Left renal pelvis (tissue), 4 donors: ENCODE results near the gene HS6ST2. TPM values are rescaled to one million over a fixed set of nuclear protein-coding genes. Genes with fewer than 3 reads are reported as not detected.

Experiments used
- DNase-seq, 4 donors: peaks; one replicate each; pipeline ENCODE4 v3.0.0-alpha.2; 2013; ENCODE audit warnings: low read depth in 4 of 4, low spot score in 3 of 4
- polyA plus RNA-seq, 4 donors: library from polyadenylated mRNA; unstranded; fragments of 120-200 nt; gene quantifications; one replicate each; pipeline ENCODE4 v1.2.1, GENCODE V29; 2013; ENCODE audit not compliant: insufficient read length in 4 of 4

HS6ST2 gene
- polyA plus RNA-seq, 4 donors: 21.6 to 40.2 (median 27.2) TPM

- DNase-seq: no peak
Measured at GRCh38 chrX:132748909-132749308, 209.5 kb downstream of the HS6ST2 start.

DNA sequence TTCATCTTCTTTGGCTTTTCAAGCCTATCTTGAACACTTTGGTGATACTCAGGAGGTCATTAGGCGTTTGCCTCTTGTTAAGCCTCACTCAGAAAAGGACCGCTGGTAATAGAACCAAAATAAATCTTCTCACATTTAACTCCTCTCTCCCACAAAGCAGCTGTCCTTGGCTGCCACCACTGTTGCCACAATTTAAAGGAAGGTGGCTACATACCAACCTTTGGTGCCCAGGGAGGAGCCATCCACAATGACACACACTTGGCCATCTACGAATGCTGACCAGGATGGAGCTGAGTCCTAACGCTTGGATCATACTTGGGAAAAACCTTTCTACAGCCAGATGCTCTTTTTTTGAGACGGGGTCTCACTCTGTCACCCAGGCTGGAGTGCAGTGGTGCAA lies 210.2 kb downstream of the HS6ST2 start:
- no peak for DNase-seq

GRCh38 chrX:132745593-132745992 lies 212.8 kb downstream of the HS6ST2 start:
- DNase-seq: no peak

DNA sequence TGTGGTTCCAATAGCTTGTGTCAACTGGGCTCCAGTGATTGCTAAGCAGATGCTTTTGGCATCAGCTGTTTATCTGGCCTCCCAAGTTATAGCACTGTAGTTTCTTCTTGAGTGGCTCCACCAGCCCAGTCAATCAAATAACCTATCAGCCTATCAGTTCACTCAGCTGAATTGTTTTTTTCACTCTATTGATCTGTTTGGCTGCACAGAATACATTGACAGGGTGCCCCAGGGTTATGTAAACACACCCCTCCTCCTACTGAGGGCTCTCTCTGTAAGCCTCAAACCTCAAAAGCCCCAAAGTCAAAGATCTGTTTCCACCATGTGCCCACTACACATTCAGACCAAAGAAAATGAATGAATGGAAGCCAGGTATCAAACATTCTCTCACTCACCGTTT lies 214.0 kb downstream of the HS6ST2 start:
- no peak for DNase-seq

- no peak for DNase-seq
Measured at GRCh38 chrX:132743086-132743485, 215.3 kb downstream of the HS6ST2 start.

GRCh38 chrX:132742246-132742645 lies 216.2 kb downstream of the HS6ST2 start:
- DNase-seq: no peak

GRCh38 chrX:132741689-132742088 lies 216.7 kb downstream of the HS6ST2 start:
- no peak for DNase-seq

DNA sequence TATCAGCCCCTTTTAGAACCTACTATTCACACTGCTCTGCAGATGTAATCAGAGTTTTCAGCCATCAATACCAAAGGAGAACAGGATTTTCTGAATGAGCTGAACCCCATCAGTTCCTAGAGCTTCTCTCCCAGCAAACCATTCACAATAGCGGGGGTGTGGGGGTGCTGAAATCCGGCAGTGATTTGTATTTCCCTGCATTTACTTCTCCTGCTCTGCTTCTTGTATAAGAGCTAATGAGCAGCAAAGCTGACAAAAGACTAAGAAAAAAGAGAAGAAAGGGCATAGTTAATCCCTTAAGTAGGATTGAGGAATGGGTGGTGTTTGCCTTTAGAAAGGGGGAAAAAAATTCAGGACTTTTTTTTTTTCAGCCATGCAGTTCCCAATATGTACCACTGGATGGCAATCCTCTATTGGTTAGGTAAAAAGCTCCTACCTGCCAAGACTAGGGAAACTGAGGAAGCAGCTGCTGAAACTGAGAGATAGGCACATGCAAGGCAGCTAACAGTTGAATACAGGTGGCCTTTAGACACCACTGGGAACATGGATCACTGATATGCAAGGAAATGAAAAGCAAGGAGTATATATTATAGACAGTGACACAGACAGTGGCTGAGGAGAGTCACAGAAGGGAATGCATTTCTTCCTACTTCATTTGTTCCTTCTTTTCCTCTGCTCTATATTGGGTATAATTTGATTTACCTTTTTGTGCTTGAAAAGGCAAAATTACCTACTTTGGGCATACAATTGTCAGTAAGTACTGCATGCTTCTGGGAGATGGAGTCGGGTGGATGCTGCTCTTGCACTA lies 217.9 kb downstream of the HS6ST2 start:
- DNase-seq: no peak

DNA sequence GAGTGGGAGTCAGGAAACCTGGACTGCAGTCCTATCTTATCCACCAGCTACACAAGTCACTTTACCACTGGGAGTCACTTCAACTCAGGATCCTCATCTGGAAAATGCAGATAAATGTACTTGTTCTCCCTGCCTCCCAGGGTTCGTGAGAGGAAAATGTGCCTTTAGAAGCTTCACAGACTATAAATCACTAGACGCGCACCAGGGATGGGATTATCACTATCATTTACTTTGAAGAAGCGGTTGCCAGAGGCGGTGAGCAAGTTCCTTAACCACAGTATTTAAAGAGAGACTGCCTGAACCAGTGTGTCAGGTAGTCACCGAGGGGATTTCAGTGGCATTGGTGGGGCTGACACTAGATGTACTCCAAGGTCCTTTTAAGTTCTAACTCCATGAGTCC lies 219.5 kb downstream of the HS6ST2 start:
- DNase-seq: no peak

- DNase-seq: no peak
Measured at GRCh38 chrX:132737743-132738142, 220.7 kb downstream of the HS6ST2 start.

- no peak for DNase-seq
Measured at GRCh38 chrX:132732236-132732635, 226.2 kb downstream of the HS6ST2 start.

DNA sequence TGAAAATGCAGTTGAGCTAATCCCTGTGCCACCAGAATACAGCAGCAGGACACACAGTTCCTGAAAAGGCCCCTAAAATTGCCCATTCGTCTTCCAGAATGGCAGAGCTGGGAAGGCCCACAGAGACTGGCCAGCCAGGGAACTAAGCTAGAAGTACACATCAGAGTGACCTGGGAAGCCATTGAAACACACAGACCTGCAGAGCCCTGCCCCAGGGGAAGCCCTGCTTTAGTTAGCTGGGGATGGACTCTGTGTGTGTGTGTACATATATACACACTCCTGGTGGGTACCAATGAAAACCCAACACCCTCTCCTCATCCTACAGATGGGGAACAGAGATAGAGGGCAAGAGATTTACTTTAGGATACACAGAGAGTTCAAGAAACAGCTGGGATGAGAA lies 227.7 kb downstream of the HS6ST2 start:
- DNase-seq: no peak

- no peak for DNase-seq
Measured at GRCh38 chrX:132730266-132730665, 228.2 kb downstream of the HS6ST2 start.

DNA sequence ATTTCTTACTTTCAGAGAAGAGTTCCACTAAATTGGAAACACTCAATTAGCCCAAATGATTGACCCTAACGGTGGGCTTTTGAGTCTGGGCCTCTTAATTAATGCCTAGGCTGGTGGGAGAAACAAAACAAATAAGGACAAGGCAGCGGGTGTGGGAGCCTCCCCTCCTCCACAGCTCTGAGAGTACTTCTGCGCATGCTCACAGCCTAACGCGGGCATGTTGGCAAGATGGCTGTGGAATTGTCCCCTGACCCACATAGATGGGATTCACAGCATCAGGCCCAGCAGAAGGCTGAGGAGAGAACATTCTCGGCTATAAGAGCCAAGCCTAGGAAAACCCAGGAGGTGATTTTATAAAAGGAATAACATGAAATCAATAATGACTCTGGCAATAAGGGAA lies 230.1 kb downstream of the HS6ST2 start:
- DNase-seq: no peak

- DNase-seq: no peak
Measured at GRCh38 chrX:132718431-132718958, 239.9 kb downstream of the HS6ST2 start.

GRCh38 chrX:132716006-132716405 lies 242.4 kb downstream of the HS6ST2 start:
- DNase-seq: no peak

DNA sequence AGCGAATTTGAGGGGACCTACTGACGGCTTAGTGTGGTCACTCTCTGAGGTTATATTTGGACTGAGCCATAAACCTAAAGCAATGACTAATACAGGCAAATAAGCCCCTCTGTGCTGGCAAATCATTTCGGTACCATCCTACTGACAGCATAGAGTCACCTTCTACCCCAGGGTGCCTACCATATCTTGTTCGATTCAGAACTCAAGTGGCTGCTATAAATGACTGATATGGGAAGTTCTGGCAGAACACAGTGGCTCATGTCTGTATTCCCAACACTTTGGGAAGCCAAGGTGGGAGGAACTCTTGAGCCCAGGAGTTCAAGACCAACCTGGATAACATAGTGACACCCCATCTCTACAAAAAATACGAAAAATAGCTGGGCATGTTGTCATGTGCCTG lies 243.5 kb downstream of the HS6ST2 start:
- DNase-seq: no peak

GRCh38 chrX:132712350-132712749 lies 246.1 kb downstream of the HS6ST2 start:
- DNase-seq: no peak

DNA sequence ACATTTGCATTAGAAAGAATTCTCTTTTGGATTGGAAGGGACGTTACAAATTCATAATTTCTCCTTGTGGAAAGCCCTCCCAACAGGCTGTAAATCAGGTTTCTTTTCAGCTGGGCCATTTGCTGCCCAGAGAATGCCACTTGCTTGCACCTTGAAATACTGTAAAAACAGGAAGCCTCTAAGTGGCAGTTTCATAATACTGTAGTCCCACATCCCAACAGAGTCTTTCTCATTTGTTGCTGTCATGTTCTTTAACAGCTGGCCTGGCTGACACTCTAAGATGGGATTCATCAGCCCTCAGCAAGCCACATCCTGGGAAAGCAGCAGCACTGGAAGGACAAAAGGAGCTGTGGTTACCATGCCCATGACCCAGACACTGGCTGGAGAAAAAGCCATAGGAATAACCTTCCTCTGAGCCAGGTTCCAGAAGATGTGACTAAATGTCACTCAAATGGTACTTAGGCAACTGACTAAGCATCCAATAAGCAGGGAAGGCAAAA lies 247.7 kb downstream of the HS6ST2 start:
- DNase-seq: no peak

GRCh38 chrX:132708529-132708928 lies 249.9 kb downstream of the HS6ST2 start:
- DNase-seq: no peak

DNA sequence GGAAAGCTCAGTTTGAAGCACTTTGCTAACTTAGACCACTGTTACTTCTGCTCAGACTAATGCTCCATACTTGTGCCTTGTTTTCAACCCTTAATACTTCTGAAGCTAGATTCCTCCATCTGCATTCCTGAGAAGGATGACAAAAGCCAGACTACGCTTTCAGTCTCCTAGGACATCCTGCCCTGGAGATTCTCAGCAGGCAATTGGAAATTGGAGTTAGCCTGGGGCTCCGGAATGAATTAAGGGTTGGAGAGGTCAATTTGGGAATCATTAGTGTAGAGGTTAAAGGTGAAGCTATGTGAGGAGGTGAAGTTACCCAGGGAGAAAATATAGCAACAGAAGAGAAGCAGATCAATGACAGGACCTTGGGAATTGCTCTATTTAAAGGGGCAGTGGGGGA lies 253.7 kb downstream of the HS6ST2 start:
- no peak for DNase-seq

DNA sequence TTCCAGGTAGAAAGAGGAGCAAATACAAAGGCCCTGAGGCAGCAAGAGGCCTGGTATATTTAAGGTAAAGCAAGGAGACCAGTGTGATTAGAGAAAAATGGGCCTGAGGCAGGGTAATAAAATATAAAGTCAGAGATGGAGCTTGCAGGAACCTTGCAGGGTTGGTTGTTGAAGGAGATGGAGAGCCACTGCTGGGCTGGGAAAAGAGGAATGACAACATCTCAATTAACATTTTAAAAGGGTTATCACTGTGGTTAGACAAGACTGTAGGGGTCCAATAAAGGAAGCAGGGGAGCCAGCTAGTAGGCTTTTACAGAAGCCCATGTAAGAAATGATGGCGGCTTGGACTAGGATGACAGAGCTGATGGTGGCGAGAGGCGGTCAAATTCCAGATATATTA lies 264.0 kb downstream of the HS6ST2 start:
- DNase-seq: no peak
